ENCODE measurements around the gene VWA2. TPM values are rescaled to one million over a fixed set of nuclear protein-coding genes. Genes with fewer than 3 reads are reported as not detected.

VWA2 gene
- total RNA-seq (not detected in 2 replicates), polyA plus RNA-seq (not detected in 2 replicates), polyA minus RNA-seq (not detected in 2 replicates), Bru-seq, nascent RNA (not detected), BruChase-seq, experiment 1, labeled RNA remaining after a 6-hour chase (not detected), BruChase-seq, experiment 2, labeled RNA remaining after a 2-hour chase (not detected)
- polyA plus RNA-seq (2011; cell fraction: cytosol; rRNA removed) = not detected in 2 replicates
- polyA plus RNA-seq (2011; cell fraction: nucleus; rRNA removed) = not detected in 2 replicates
- polyA plus RNA-seq (2012) = not detected in 2 replicates
- not detected for polyA minus RNA-seq (2011; cell fraction: cytosol; rRNA and poly(A)+ RNA removed)
- not detected in 2 replicates for polyA minus RNA-seq (2011; cell fraction: nucleus; rRNA and poly(A)+ RNA removed)
- long read RNA-seq = 0 reads

- H4K20me1 ChIP-seq (replicated peaks; ENCODE audit: control insufficient read depth, extremely low read depth, insufficient read depth, low read length) = no peaks in the 10 kb centered on the region
- no peak within 1 kb of the TSS for H3K4me3 ChIP-seq (replicated peaks in 1 of 3; ENCODE audit: insufficient read depth in 1 of 3, low read depth in 1 of 3, low read length in 3 of 3)
- H3K79me2 ChIP-seq (ENCODE audit: control insufficient read depth, insufficient read depth, low read length) = no peaks in the 10 kb centered on the region
- no peak within 1 kb of the TSS for H3K4me2 ChIP-seq (ENCODE audit: insufficient read depth, low read length)
- FAIRE-seq (no peak), DNase-seq (ENCODE audit: low read depth, low spot score) (peak; percentile 16)
- H3K4me1 ChIP-seq (ENCODE audit: control insufficient read depth, extremely low read depth, insufficient read depth, low read length) = no peaks in the 10 kb centered on the region
- TF ChIP-seq EZH2 (IDR thresholded peaks at IDR 0.05; ENCODE audit: borderline replicate concordance, low read depth, low read length, severe bottlenecking) (peak; percentile 77), CTCF (IDR thresholded peaks at IDR 0.05; ENCODE audit: extremely low read depth in 1 of 2, insufficient read depth in 1 of 2, low read depth in 1 of 2, low read length in 2 of 2) (no peak)
- dilution Hi-C loops (cut with MboI; ENCODE audit: extremely low pct_ligation_motif_present, low sequenced_read_pairs) = no loop called here
- H3K27me3 ChIP-seq (ENCODE audit: control insufficient read depth in 2 of 2, insufficient read depth in 2 of 2, low read length in 2 of 2) = peaks cover 36 to 40% of the 10 kb centered on the region in 2 experiments
- no peak within 1 kb of the TSS for H2AFZ ChIP-seq (ENCODE audit: low read depth, low read length)
- no TSS peak for BruUV-seq (replicated peaks)
- no peaks in the 10 kb centered on the region for H3K9me1 ChIP-seq (replicated peaks; ENCODE audit: control insufficient read depth, extremely low read depth, insufficient read depth, low read length)
- POLR2A ChIA-PET = no interaction called here
- H3K9ac ChIP-seq (replicated peaks; ENCODE audit: extremely low read depth, insufficient read depth, low read length) = no peak within 1 kb of the TSS
- H3K27ac ChIP-seq (ENCODE audit: insufficient read depth, low read depth, low read length) = no peak within 1 kb of the TSS
- CTCF ChIA-PET = interaction anchor here (0.7 kb wide), 1 partner anchor 891 kb away, joined by 3 read pairs; no protein-coding TSS in a partner anchor
- no peaks in the 10 kb centered on the region for H3K9me3 ChIP-seq (replicated peaks; ENCODE audit: control insufficient read depth, insufficient read depth, low read length)
- intact Hi-C loops (cut with micrococcal nuclease) = no loop called here
- no peaks in the 10 kb centered on the region for H3K36me3 ChIP-seq (ENCODE audit: control insufficient read depth in 2 of 2, extremely low read depth in 1 of 2, insufficient read depth in 2 of 2, low read length in 2 of 2)
Observed at GRCh38 chr10:114239117-114239993, at the start of gene VWA2. Gene VWA2, plus strand, starts transcription at chr10:114239254. Its CDS starts 9,460 bp downstream, at chr10:114248714.
